HUES64 (cell line): ENCODE results near the gene CSNK1A1.

Source experiments
- H3K27ac ChIP-seq: 2 replicates; pipeline ENCODE4 v1.7.0; 2013; ENCODE audit warnings: low read depth, low read length, inconsistent platforms
- H3K27me3 ChIP-seq: 2 replicates; pipeline ENCODE4 v1.6.1; 2013; ENCODE audit warnings: mild to moderate bottlenecking, low read length; ENCODE audit not compliant: insufficient read depth
- H3K36me3 ChIP-seq: 2 replicates; pipeline ENCODE4 v1.6.1; 2013; ENCODE audit warnings: mild to moderate bottlenecking, low read length; ENCODE audit not compliant: insufficient read depth
- H3K4me1 ChIP-seq: 2 replicates; pipeline ENCODE4 v1.6.1; 2013; ENCODE audit warnings: mild to moderate bottlenecking, low read length, moderate library complexity; ENCODE audit not compliant: insufficient read depth
- H3K4me3 ChIP-seq: 2 replicates; pipeline ENCODE4 v1.5.1; 2013; ENCODE audit warnings: mild to moderate bottlenecking, low read length, moderate library complexity
- H3K9ac ChIP-seq: 2 replicates; pipeline ENCODE4 v1.6.1; 2013; ENCODE audit warnings: mild to moderate bottlenecking, low read depth, low read length
- H3K9me3 ChIP-seq: 2 replicates; pipeline ENCODE4 v1.6.1; 2013; ENCODE audit warnings: low read depth, low read length; ENCODE audit not compliant: insufficient read depth
- WGBS: fragments of 150-250, 120-280 bp; methylation state at CpG from one replicate; pipeline ENCODE4 v1.1.7; 2013; ENCODE audit warnings: missing lambda C conversion rate; 5-methylcytosine and 5-hydroxymethylcytosine counted together

CSNK1A1 gene

GRCh38 chr5:149488645-149489306, 62.5 kb downstream of the CSNK1A1 start:
- Histone ChIP-seq H3K4me3 (no peak overlapping the region), H3K9me3 (no peaks in the 10 kb centered on the region), H3K9ac (no peak overlapping the region), H3K4me1 (peaks cover 11% of the 10 kb centered on the region), H3K36me3 (0 out of 2 replicates have a peak, but pooled peaks cover 2% of the 10 kb centered on the region), H3K27me3 (no peaks in the 10 kb centered on the region), H3K27ac (no peak overlapping the region)
- WGBS: 86% methylated on average over 19 of the region's 19 CpGs

GRCh38 chr5:149487672-149488071, 63.6 kb downstream of the CSNK1A1 start:
- H3K27me3 ChIP-seq: no peaks in the 10 kb centered on the region
- H3K9ac ChIP-seq: no peak overlapping the region
- no peak overlapping the region for H3K27ac ChIP-seq
- H3K4me1 ChIP-seq: peaks cover 11% of the 10 kb centered on the region
- no peak overlapping the region for H3K4me3 ChIP-seq
- H3K36me3 ChIP-seq: no peaks in the 10 kb centered on the region
- WGBS: 91% methylated on average over 2 of the region's 2 CpGs
- no peaks in the 10 kb centered on the region for H3K9me3 ChIP-seq

- Histone ChIP-seq H3K27me3 (no peaks in the 10 kb centered on the region), H3K27ac (no peak overlapping the region), H3K4me1 (peaks cover 11% of the 10 kb centered on the region), H3K4me3 (no peak overlapping the region), H3K36me3 (no peaks in the 10 kb centered on the region), H3K9ac (no peak overlapping the region), H3K9me3 (no peaks in the 10 kb centered on the region)
- 83% methylated on average over 4 of the region's 5 CpGs for WGBS
Observed at GRCh38 chr5:149486726-149487635, 64.3 kb downstream of the CSNK1A1 start.

GRCh38 chr5:149485655-149486615, 65.3 kb downstream of the CSNK1A1 start:
- no peak overlapping the region for H3K9ac ChIP-seq
- H3K27ac ChIP-seq: no peak overlapping the region
- H3K27me3 ChIP-seq: no peaks in the 10 kb centered on the region
- H3K36me3 ChIP-seq: no peaks in the 10 kb centered on the region
- WGBS: 69% methylated on average over 2 of the region's 2 CpGs
- no peak overlapping the region for H3K4me3 ChIP-seq
- peaks cover 7% of the 10 kb centered on the region; the same call in 1 of the 2 replicates for H3K4me1 ChIP-seq
- H3K9me3 ChIP-seq: no peaks in the 10 kb centered on the region

- no peak overlapping the region for H3K4me3 ChIP-seq
- H3K36me3 ChIP-seq: no peaks in the 10 kb centered on the region
- H3K27me3 ChIP-seq: no peaks in the 10 kb centered on the region
- no peaks in the 10 kb centered on the region for H3K9me3 ChIP-seq
- H3K4me1 ChIP-seq: peaks cover 4% of the 10 kb centered on the region; the same call in 1 of the 2 replicates
- no peak overlapping the region for H3K9ac ChIP-seq
- WGBS: 93% methylated on average over 4 of the region's 4 CpGs
- H3K27ac ChIP-seq: no peak overlapping the region
Observed at GRCh38 chr5:149481485-149481884, 69.8 kb downstream of the CSNK1A1 start.

GRCh38 chr5:149478761-149479160, 72.5 kb downstream of the CSNK1A1 start:
- H3K9me3 ChIP-seq: no peaks in the 10 kb centered on the region
- H3K36me3 ChIP-seq: no peaks in the 10 kb centered on the region
- peaks cover 5% of the 10 kb centered on the region; the same call in 1 of the 2 replicates for H3K4me1 ChIP-seq
- WGBS: 93% methylated on average over 3 of the region's 3 CpGs
- no peak overlapping the region for H3K27ac ChIP-seq
- H3K27me3 ChIP-seq: no peaks in the 10 kb centered on the region
- H3K4me3 ChIP-seq: no peak overlapping the region
- H3K9ac ChIP-seq: no peak overlapping the region

- H3K36me3 ChIP-seq: no peaks in the 10 kb centered on the region
- no peak overlapping the region for H3K4me3 ChIP-seq
- peaks cover 5% of the 10 kb centered on the region; the same call in 1 of the 2 replicates for H3K4me1 ChIP-seq
- H3K27ac ChIP-seq: no peak overlapping the region
- no peaks in the 10 kb centered on the region for H3K9me3 ChIP-seq
- WGBS: 73% methylated on average over 2 of the region's 3 CpGs
- H3K27me3 ChIP-seq: no peaks in the 10 kb centered on the region
- no peak overlapping the region for H3K9ac ChIP-seq
Observed at GRCh38 chr5:149475777-149476176, 75.5 kb downstream of the CSNK1A1 start.

GRCh38 chr5:149474198-149474597, 77.0 kb downstream of the CSNK1A1 start:
- H3K36me3 ChIP-seq: no peaks in the 10 kb centered on the region
- H3K4me1 ChIP-seq: peaks cover 5% of the 10 kb centered on the region; the same call in 1 of the 2 replicates
- no peak overlapping the region for H3K9ac ChIP-seq
- H3K27ac ChIP-seq: no peak overlapping the region
- no peaks in the 10 kb centered on the region for H3K9me3 ChIP-seq
- no peak overlapping the region for H3K4me3 ChIP-seq
- WGBS: 91% methylated on average over 3 of the region's 3 CpGs
- H3K27me3 ChIP-seq: no peaks in the 10 kb centered on the region

- Histone ChIP-seq H3K4me1 (peaks cover 5% of the 10 kb centered on the region; the same call in 1 of the 2 replicates), H3K9ac (no peak overlapping the region), H3K4me3 (no peak overlapping the region), H3K27ac (no peak overlapping the region), H3K27me3 (no peaks in the 10 kb centered on the region), H3K36me3 (no peaks in the 10 kb centered on the region), H3K9me3 (no peaks in the 10 kb centered on the region)
- 95% methylated on average over 7 of the region's 7 CpGs for WGBS
Observed at GRCh38 chr5:149473441-149473840, 77.8 kb downstream of the CSNK1A1 start.

GRCh38 chr5:149472399-149472798, 78.8 kb downstream of the CSNK1A1 start:
- 92% methylated on average over 7 of the region's 7 CpGs for WGBS
- no peaks in the 10 kb centered on the region for H3K36me3 ChIP-seq
- H3K4me3 ChIP-seq: no peak overlapping the region
- no peak overlapping the region for H3K27ac ChIP-seq
- H3K9me3 ChIP-seq: no peaks in the 10 kb centered on the region
- no peak overlapping the region for H3K9ac ChIP-seq
- H3K27me3 ChIP-seq: no peaks in the 10 kb centered on the region
- H3K4me1 ChIP-seq: peaks cover 5% of the 10 kb centered on the region; the same call in 1 of the 2 replicates
